ENCODE measurements around the gene PROSER2.

The PROSER2 gene

DNA sequence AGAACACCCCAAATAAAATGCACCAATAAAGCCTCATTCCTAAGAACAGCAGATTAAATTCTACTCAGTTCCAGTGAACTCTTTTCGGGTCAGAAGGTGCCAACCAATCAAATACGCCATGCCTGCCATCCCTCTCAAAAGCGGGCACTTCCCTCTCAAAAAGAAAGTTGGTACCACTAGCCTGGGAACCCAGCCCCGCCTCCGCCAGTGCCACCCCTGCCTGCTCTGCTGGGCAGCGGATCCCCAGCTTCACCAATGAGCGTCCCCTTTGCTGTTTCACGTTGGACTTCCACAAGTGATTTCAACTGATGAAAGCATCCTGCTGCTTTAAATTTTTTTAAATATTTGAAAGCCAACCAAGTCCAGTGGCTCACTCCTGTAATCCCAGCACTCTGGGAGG, 33.2 kb upstream of the PROSER2 start:
- Histone ChIP-seq H3K9me2 (replicated peaks; ENCODE audit: insufficient read depth, low read length) (no peaks in the 10 kb centered on the region), H3K9me3 (replicated peaks; ENCODE audit: insufficient read depth, low read length) (no peaks in the 10 kb centered on the region), H3K4me2 (ENCODE audit: low read depth, low read length) (no peak overlapping the region), H3K27me3 (replicated peaks; ENCODE audit: insufficient read depth, low read length) (no peaks in the 10 kb centered on the region), H3K4me1 (ENCODE audit: low read length) (no peaks in the 10 kb centered on the region), H3F3A (ENCODE audit: insufficient read depth, low read length) (no peaks in the 10 kb centered on the region), H2AFZ (ENCODE audit: low read length) (no peak overlapping the region), H3K79me2 (ENCODE audit: low read length) (no peaks in the 10 kb centered on the region), H4K20me1 (ENCODE audit: insufficient read depth, low read length) (no peaks in the 10 kb centered on the region), H3K36me3 (replicated peaks; ENCODE audit: insufficient read depth, low read length) (no peaks in the 10 kb centered on the region), H3K4me3 (ENCODE audit: low read length) (no peak overlapping the region), H3K9ac (ENCODE audit: low read length) (no peak overlapping the region), H3K27ac (ENCODE audit: low read length) (no peak overlapping the region)
- TF ChIP-seq EZH2phosphoT487 (IDR thresholded peaks at IDR 0.05; ENCODE audit: low read length) (no peak), EZH2 (optimal IDR thresholded peaks at IDR 0.05; ENCODE audit: low read depth, low read length) (no peak), CTCF (IDR thresholded peaks at IDR 0.05; ENCODE audit: low read length) (no peak)
- DNase-seq, result no peak

DNA sequence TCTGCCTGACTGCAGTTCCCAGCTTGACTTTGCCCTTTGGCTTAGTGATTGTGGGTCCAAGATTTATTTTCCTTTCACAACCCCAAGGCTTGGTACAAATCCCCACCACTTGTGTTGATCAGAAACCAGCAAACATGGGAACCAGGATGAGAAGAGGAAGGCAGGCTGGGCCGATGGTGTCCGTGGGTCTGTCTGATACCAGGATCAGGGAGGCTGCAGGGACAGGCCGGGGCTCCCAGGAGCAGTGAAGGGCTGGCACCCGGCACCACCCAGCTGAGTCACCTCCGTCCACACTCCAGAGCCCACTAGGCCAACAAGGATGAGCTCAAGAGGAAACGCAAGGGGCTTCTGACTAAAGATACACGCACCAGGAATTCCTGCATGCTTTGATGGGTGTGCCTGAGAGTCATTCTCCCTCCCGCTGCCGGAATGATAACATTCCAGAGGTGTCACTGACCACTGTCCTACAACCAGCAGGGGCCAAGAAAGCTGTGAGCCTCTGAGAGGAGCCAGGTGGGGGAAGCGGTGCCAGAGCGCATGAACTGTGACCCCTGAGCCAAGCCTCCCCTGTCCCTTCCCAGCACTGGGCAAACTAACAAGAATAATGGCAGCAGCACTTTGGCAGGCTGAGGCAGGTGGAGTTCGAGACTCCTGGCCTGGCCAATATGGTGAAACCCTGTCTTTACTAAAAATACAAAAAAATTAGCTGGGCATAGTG, 29.2 kb upstream of the PROSER2 start:
- Histone ChIP-seq H3K79me2 (ENCODE audit: low read length) (no peaks in the 10 kb centered on the region), H3K4me3 (ENCODE audit: low read length) (no peak overlapping the region), H3K9me2 (replicated peaks; ENCODE audit: insufficient read depth, low read length) (no peaks in the 10 kb centered on the region), H3K9me3 (replicated peaks; ENCODE audit: insufficient read depth, low read length) (no peaks in the 10 kb centered on the region), H3K27ac (ENCODE audit: low read length) (no peak overlapping the region), H2AFZ (ENCODE audit: low read length) (no peak overlapping the region), H3K27me3 (replicated peaks; ENCODE audit: insufficient read depth, low read length) (no peaks in the 10 kb centered on the region), H3K4me1 (ENCODE audit: low read length) (no peaks in the 10 kb centered on the region), H4K20me1 (ENCODE audit: insufficient read depth, low read length) (no peaks in the 10 kb centered on the region), H3K4me2 (ENCODE audit: low read depth, low read length) (no peak overlapping the region), H3K9ac (ENCODE audit: low read length) (no peak overlapping the region), H3K36me3 (replicated peaks; ENCODE audit: insufficient read depth, low read length) (no peaks in the 10 kb centered on the region), H3F3A (ENCODE audit: insufficient read depth, low read length) (no peaks in the 10 kb centered on the region)
- no peak for DNase-seq
- no peak for TF ChIP-seq EZH2 (optimal IDR thresholded peaks at IDR 0.05; ENCODE audit: low read depth, low read length)
- TF ChIP-seq CTCF (IDR thresholded peaks at IDR 0.05; ENCODE audit: low read length), result no peak
- TF ChIP-seq EZH2phosphoT487 (IDR thresholded peaks at IDR 0.05; ENCODE audit: low read length), result no peak

- Histone ChIP-seq H3K27me3 (replicated peaks; ENCODE audit: insufficient read depth, low read length) (no peaks in the 10 kb centered on the region), H3K9ac (ENCODE audit: low read length) (no peak overlapping the region), H3K9me2 (replicated peaks; ENCODE audit: insufficient read depth, low read length) (no peaks in the 10 kb centered on the region), H2AFZ (ENCODE audit: low read length) (no peak overlapping the region), H3K79me2 (ENCODE audit: low read length) (no peaks in the 10 kb centered on the region), H3K36me3 (replicated peaks; ENCODE audit: insufficient read depth, low read length) (no peaks in the 10 kb centered on the region), H3F3A (ENCODE audit: insufficient read depth, low read length) (no peaks in the 10 kb centered on the region), H3K9me3 (replicated peaks; ENCODE audit: insufficient read depth, low read length) (no peaks in the 10 kb centered on the region), H3K4me2 (ENCODE audit: low read depth, low read length) (no peak overlapping the region), H3K4me1 (ENCODE audit: low read length) (no peaks in the 10 kb centered on the region), H3K4me3 (ENCODE audit: low read length) (no peak overlapping the region), H4K20me1 (ENCODE audit: insufficient read depth, low read length) (no peaks in the 10 kb centered on the region), H3K27ac (ENCODE audit: low read length) (no peak overlapping the region)
- TF ChIP-seq EZH2phosphoT487 (IDR thresholded peaks at IDR 0.05; ENCODE audit: low read length) (no peak), CTCF (IDR thresholded peaks at IDR 0.05; ENCODE audit: low read length) (no peak), EZH2 (optimal IDR thresholded peaks at IDR 0.05; ENCODE audit: low read depth, low read length) (no peak)
- no peak for DNase-seq
These were observed 28.6 kb upstream of the PROSER2 start for GRCh38 chr10:11794566-11794965.

Data from MM.1S (cell line).